ENCODE results near the gene ABCA13.

- TF ChIP-seq MAX (IDR thresholded peaks at IDR 0.05; ENCODE audit: insufficient read depth, insufficient read length) (no peak), MYC (IDR thresholded peaks at IDR 0.05; ENCODE audit: low read depth, low read length) (no peak), CTCF (IDR thresholded peaks at IDR 0.05; ENCODE audit: extremely low read depth in 1 of 2, insufficient read depth in 1 of 2, low read depth in 1 of 2, low read length in 2 of 2) (no peak), POLR2A (IDR thresholded peaks at IDR 0.05; ENCODE audit: low read depth, low read length) (no peak), POLR2AphosphoS5 (IDR thresholded peaks at IDR 0.05; ENCODE audit: insufficient read depth, low read depth, low read length) (no peak), EZH2 (IDR thresholded peaks at IDR 0.05; ENCODE audit: borderline replicate concordance, low read depth, low read length, severe bottlenecking) (no peak), GATA2 (IDR thresholded peaks at IDR 0.05; ENCODE audit: insufficient read depth, insufficient read length, low read depth, low read length) (no peak)
These were observed 97.8 kb downstream of the ABCA13 start for GRCh38 chr7:48269066-48269465.
